ENCODE measurements around the gene RAB11FIP2. TPM values are rescaled to one million over a fixed set of nuclear protein-coding genes. Genes with fewer than 3 reads are reported as not detected.
A peak's percentile ranks its signal among the peaks of the same experiment; 100 is the strongest.

Gene RAB11FIP2
- total RNA-seq, 1 donor, result 35.5 TPM

DNA sequence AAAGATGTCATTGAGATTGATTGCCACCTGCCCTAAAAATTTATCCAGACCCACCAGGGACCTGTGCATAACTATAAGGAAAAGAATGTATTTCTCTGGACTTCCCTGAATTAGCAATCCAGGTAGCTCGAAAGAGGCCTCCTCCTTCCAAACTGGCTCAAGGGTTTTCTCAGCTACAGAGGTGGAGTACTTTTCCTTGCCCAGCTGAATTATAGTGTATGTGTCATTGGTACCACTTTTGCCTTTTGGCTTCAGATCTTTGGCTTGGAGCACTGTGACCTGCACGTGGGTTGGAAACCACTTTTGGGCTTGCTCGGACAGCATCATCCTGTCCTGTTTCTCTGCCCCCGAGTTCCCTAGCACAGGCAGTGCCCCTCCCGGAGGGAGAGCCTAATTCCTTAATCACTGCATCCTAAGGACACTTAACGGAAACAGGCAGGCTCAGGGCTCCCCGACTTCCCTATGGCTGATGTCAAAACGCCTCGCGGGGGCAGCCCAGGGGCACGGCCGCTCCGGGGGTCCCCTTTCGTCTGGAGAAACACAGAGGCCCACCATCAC is 825 bp downstream of the RAB11FIP2 start:
- peak overlapping the region; percentile 68 for H3K4me3 ChIP-seq (ENCODE audit: low read depth, low read length)
- TF ChIP-seq, protein P1, sequence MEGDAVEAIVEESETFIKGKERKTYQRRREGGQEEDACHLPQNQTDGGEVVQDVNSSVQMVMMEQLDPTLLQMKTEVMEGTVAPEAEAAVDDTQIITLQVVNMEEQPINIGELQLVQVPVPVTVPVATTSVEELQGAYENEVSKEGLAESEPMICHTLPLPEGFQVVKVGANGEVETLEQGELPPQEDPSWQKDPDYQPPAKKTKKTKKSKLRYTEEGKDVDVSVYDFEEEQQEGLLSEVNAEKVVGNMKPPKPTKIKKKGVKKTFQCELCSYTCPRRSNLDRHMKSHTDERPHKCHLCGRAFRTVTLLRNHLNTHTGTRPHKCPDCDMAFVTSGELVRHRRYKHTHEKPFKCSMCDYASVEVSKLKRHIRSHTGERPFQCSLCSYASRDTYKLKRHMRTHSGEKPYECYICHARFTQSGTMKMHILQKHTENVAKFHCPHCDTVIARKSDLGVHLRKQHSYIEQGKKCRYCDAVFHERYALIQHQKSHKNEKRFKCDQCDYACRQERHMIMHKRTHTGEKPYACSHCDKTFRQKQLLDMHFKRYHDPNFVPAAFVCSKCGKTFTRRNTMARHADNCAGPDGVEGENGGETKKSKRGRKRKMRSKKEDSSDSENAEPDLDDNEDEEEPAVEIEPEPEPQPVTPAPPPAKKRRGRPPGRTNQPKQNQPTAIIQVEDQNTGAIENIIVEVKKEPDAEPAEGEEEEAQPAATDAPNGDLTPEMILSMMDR (IDR thresholded peaks at IDR 0.05; ENCODE audit: insufficient read depth, low read length), result no peak
- DNase-seq (ENCODE audit: low read depth), result peak; percentile 45

DNA sequence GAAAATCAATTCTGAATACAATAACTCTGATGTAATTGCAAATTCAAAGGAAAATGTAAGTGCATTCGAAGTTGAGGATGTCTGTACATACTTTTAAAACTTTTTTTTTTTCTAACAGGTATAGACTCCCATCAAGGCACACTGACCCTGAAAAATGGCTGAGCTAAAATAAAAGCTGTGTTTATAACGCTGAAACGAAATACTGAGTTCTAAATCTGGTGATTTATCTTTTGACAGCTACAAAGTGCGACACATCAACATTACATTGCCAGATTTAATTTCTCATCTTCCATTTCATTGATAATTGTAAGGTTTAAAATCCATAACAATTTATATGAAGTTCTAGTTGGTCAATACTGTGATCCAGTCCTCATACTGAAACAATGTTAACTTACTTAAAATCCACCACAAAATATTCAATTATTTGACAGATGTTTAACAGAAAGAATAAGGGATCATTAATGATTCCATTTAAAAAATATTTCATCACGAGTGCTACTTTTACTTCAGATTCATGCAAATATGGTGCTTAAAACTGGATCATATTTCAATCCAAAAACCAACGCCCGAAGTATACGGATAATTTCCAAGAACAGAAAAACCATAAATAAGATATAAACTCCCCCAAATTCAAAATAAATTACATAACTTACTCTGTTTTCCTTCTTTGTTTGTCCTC is 1.4 kb downstream of the RAB11FIP2 start:
- TF ChIP-seq, protein P1 (IDR thresholded peaks at IDR 0.05; ENCODE audit: insufficient read depth, low read length), result no peak
- no peak for DNase-seq (ENCODE audit: low read depth)

DNA sequence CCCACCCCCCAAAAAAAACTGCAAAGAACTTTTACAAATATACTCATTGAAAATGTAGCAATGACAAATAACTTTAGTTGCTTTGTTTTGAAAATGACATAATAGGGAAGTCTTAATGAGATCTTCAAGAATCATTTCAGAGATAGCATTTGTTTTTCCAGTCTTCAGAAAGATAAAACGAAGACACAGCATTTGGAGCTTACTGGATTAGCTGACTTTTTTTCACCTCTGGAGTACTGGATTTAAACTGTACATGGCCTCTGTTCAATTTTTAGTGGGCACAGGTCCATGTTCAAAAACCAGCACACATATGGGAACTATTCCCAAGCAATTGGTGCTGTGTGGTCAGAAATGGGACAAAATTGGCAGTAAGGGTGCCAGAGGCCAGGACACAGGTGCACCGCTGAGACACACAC is 3.9 kb downstream of the RAB11FIP2 start:
- TF ChIP-seq, protein P1 (IDR thresholded peaks at IDR 0.05; ENCODE audit: insufficient read depth, low read length), result no peak
- DNase-seq (ENCODE audit: low read depth), result peak; percentile 50
- no peak overlapping the region for H3K4me3 ChIP-seq (ENCODE audit: low read depth, low read length)

More for the DNA sequence above, 1.4 kb downstream of the RAB11FIP2 start:
- peak overlapping the region; percentile 68 for H3K4me3 ChIP-seq (ENCODE audit: low read depth, low read length)

DNA sequence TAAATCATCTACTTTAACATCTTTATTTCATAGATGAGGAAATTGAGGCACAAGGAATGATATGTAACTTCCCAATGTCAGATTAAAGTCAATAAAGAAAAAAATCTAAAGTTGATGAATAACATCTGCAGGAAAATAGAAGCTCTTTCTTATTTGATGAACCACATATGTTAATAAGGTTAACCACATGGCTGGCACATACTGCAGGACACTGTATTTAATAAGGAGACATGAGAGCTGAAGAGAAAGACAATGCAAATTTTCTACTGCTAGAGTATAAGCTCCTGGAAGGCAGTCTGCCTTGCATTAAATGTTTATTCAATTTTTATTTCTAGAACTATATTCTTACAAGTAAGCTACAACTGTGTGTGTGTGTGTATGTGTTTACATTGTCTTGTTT is 4.4 kb downstream of the RAB11FIP2 start:
- no peak for DNase-seq (ENCODE audit: low read depth)
- H3K4me3 ChIP-seq (ENCODE audit: low read depth, low read length), result no peak overlapping the region
- TF ChIP-seq, protein P1 (IDR thresholded peaks at IDR 0.05; ENCODE audit: insufficient read depth, low read length), result no peak

GRCh38 chr10:118041316-118041715 is 5.4 kb downstream of the RAB11FIP2 start:
- TF ChIP-seq, protein P1 (IDR thresholded peaks at IDR 0.05; ENCODE audit: insufficient read depth, low read length), result no peak
- no peak overlapping the region for H3K4me3 ChIP-seq (ENCODE audit: low read depth, low read length)
- peak; percentile 78 for DNase-seq (ENCODE audit: low read depth)

DNA sequence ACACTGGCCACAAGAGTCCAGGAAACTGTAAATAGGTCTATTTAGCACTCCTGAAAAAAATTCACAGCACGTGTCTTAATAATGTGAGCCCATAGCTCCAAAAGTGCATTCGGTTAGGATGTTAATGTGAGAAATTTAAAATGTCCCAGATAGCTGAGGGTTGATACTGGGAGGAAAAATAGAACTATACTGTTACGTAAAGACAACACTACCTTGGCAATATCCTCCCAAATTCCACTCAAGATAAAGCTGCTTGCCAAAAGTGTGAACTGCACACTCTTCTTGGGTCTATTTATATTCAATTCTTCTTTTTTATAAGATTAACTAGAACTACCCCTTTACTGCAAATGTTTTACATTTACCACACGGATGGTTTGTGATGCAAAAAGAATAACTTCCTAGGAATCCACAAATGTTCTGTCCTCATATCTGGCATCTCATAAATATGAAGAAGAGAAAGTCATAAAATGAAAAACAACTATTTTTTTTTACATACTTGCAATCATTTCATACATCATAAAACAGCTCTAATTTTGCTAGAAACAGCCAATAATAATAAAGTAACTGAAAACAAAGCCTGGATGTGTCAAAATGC is 10.4 kb downstream of the RAB11FIP2 start:
- peak; percentile 51 for DNase-seq (ENCODE audit: low read depth)
- TF ChIP-seq, protein P1 (IDR thresholded peaks at IDR 0.05; ENCODE audit: insufficient read depth, low read length), result no peak
- no peak overlapping the region for H3K4me3 ChIP-seq (ENCODE audit: low read depth, low read length)
